ENCODE data around the gene USF3. TPM values are rescaled to one million over a fixed set of nuclear protein-coding genes. Genes with fewer than 3 reads are reported as not detected.

USF3 gene
- total and polyA plus RNA-seq, 2 of the 4 experiments (the other 2 are of a cell fraction), result 3.0 to 5.2 TPM

DNA sequence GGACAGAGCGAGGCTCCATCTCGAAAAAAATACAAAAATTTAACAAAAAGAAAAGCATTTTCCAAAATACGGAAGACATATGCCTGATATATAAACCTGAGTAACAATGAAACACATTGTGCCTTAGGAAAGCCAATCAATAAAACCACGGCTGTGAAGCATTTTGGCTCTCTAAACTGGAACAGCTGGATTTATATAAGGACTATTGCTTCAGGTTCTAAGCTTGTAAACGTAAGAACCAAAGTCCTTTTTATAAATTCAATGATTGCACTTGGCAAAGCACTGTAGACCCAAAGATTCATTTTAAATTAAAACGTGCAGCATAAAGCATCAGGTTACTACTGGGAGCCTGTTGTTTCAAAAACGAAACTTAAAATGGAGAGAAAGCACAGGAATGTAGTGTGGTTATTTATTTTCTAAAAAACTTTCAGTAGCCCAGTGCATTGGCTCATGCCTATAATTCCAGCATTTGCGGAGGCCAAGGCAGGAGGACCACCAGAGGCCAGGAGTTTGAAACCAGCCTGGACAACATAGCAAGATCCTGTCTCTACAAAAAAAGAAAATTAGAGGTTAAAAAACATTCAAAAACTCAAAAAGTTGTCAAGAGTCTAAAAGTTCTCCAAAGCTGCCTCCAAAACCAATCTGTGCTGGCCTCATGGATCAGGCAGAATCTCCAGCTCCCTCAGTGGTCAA lies 61.5 kb downstream of the USF3 start:
- no peaks in the 10 kb centered on the region for H4K20me1 ChIP-seq (ENCODE audit: insufficient read depth, low read length)
- no peak overlapping the region for H2AK5ac ChIP-seq (ENCODE audit: low read depth, low read length)
- no peak overlapping the region for H3K23ac ChIP-seq (ENCODE audit: low read depth, low read length)
- no peaks in the 10 kb centered on the region for H3K79me1 ChIP-seq (ENCODE audit: low read depth in 1 of 2, low read length in 2 of 2)
- H3K27me3 ChIP-seq (ENCODE audit: control insufficient read depth, insufficient read depth, low read length), result peaks cover 4% of the 10 kb centered on the region; the same call in 1 of the 2 replicates
- POLR2A ChIA-PET (ENCODE audit: unreplicated experiment), result no interaction called here
- H3K9me3 ChIP-seq (ENCODE audit: control insufficient read depth, insufficient read depth, low read length), result no peaks in the 10 kb centered on the region
- no peak overlapping the region for H4K8ac ChIP-seq (ENCODE audit: low read depth in 2 of 2, low read length in 2 of 2)
- intact Hi-C loops (cut with micrococcal nuclease), result no loop called here
- H3K56ac ChIP-seq (ENCODE audit: extremely low read depth, insufficient read depth, low read length), result no peak overlapping the region
- H3K27ac ChIP-seq (ENCODE audit: insufficient read depth, low read length), result no peak overlapping the region
- H3K9ac ChIP-seq (ENCODE audit: low read depth, low read length), result no peak overlapping the region
- DNase-seq, result no peak
- CTCF ChIA-PET, result no interaction called here
- H3K4ac ChIP-seq (ENCODE audit: low read depth, low read length), result no peak overlapping the region
- H2BK20ac ChIP-seq (ENCODE audit: low read depth, low read length), result no peak overlapping the region
- H2AFZ ChIP-seq (replicated peaks; ENCODE audit: low read length, poor library complexity), result no peak overlapping the region
- H2AK9ac ChIP-seq (replicated peaks; ENCODE audit: low read depth, low read length, poor library complexity), result no peak overlapping the region
- H4K91ac ChIP-seq (ENCODE audit: insufficient read depth, low read depth, low read length), result no peak overlapping the region
- ATAC-seq (ENCODE audit: low read depth), result no peak
- no TSS peak for BruUV-seq (replicated peaks)
- H4K5ac ChIP-seq (ENCODE audit: low read depth, low read length), result no peak overlapping the region
- H3K4me1 ChIP-seq (ENCODE audit: control insufficient read depth, insufficient read depth, low read length), result peaks cover 2% of the 10 kb centered on the region; the same call in 1 of the 2 replicates
- H3K9me1 ChIP-seq (ENCODE audit: insufficient read depth, low read length), result no peaks in the 10 kb centered on the region
- no peak overlapping the region for H3K14ac ChIP-seq (replicated peaks; ENCODE audit: low read depth, low read length)
- no CpG with 5 or more reads among the region's 8 CpGs for WGBS, 2 experiments (ENCODE audit: extremely low coverage in 2 of 2, insufficient read length in 1 of 2)
- no peak for TF ChIP-seq NFE2L2 (IDR thresholded peaks at IDR 0.05; ENCODE audit: low read depth, low read length)
- TF ChIP-seq, protein P1, sequence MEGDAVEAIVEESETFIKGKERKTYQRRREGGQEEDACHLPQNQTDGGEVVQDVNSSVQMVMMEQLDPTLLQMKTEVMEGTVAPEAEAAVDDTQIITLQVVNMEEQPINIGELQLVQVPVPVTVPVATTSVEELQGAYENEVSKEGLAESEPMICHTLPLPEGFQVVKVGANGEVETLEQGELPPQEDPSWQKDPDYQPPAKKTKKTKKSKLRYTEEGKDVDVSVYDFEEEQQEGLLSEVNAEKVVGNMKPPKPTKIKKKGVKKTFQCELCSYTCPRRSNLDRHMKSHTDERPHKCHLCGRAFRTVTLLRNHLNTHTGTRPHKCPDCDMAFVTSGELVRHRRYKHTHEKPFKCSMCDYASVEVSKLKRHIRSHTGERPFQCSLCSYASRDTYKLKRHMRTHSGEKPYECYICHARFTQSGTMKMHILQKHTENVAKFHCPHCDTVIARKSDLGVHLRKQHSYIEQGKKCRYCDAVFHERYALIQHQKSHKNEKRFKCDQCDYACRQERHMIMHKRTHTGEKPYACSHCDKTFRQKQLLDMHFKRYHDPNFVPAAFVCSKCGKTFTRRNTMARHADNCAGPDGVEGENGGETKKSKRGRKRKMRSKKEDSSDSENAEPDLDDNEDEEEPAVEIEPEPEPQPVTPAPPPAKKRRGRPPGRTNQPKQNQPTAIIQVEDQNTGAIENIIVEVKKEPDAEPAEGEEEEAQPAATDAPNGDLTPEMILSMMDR (conservative IDR thresholded peaks at IDR 0.05; ENCODE audit: low read depth, low read length), result no peak
- TF ChIP-seq MXI1 (IDR thresholded peaks at IDR 0.05; ENCODE audit: borderline replicate concordance, low read depth, low read length), result no peak
- TF ChIP-seq BHLHE40 (IDR thresholded peaks at IDR 0.05; ENCODE audit: low read depth, low read length), result no peak
- no peak for TF ChIP-seq CEBPB (IDR thresholded peaks at IDR 0.05; ENCODE audit: low read depth, low read length)
- no peak for TF ChIP-seq MAZ (IDR thresholded peaks at IDR 0.05; ENCODE audit: borderline replicate concordance, low read depth, low read length)
- no peak for TF ChIP-seq CHD1 (IDR thresholded peaks at IDR 0.05; ENCODE audit: low read depth, low read length)
- TF ChIP-seq FOS (IDR thresholded peaks at IDR 0.05; ENCODE audit: low read depth, low read length), result no peak
- no peak for TF ChIP-seq MAFK (IDR thresholded peaks at IDR 0.05; ENCODE audit: low read depth, low read length)
- no peak for TF ChIP-seq RAD21 (IDR thresholded peaks at IDR 0.05; ENCODE audit: low read length)
- no peak for TF ChIP-seq RFX5 (IDR thresholded peaks at IDR 0.05; ENCODE audit: low read depth, low read length)
- no peak for TF ChIP-seq SMC3 (IDR thresholded peaks at IDR 0.05; ENCODE audit: low read depth, low read length)
- TF ChIP-seq, protein P2, sequence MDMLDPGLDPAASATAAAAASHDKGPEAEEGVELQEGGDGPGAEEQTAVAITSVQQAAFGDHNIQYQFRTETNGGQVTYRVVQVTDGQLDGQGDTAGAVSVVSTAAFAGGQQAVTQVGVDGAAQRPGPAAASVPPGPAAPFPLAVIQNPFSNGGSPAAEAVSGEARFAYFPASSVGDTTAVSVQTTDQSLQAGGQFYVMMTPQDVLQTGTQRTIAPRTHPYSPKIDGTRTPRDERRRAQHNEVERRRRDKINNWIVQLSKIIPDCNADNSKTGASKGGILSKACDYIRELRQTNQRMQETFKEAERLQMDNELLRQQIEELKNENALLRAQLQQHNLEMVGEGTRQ (IDR thresholded peaks at IDR 0.05; ENCODE audit: low read depth, low read length), result no peak
- TF ChIP-seq RCOR1 (IDR thresholded peaks at IDR 0.05; ENCODE audit: insufficient replicate concordance, low read length), result no peak
- no peak overlapping the region for H3K18ac ChIP-seq (ENCODE audit: low read depth, low read length)
- H2BK120ac ChIP-seq (ENCODE audit: low read depth, low read length), result no peak overlapping the region
- H2BK15ac ChIP-seq (ENCODE audit: low read depth, low read length), result no peak overlapping the region
- in situ Hi-C loops (cut with MboI; ENCODE audit: low sequenced_read_pairs), result no loop called here
- H3K4me3 ChIP-seq (ENCODE audit: insufficient read depth, low read depth, low read length), result no peak overlapping the region
- no peak overlapping the region for H3K4me2 ChIP-seq (ENCODE audit: low read depth, low read length)
- dilution Hi-C loops (cut with HindIII; ENCODE audit: low sequenced_read_pairs, unreplicated experiment), result no loop called here
- no peak overlapping the region for H2BK5ac ChIP-seq (ENCODE audit: low read depth, low read length, poor library complexity, severe bottlenecking)
- no peaks in the 10 kb centered on the region for H3K36me3 ChIP-seq (ENCODE audit: control insufficient read depth, insufficient read depth, low read length)
